Activated naive CD4-positive, alpha-beta T cell treated with anti-CD3 and anti-CD28 coated beads, Interleukin-2, amount 50 U/mL, for 16 hours (primary cell): ENCODE results near the gene PAAF1.

ENCODE experiments used
- DNase-seq: peaks from one replicate; pipeline ENCODE4 v3.0.0-alpha.2; 2020

PAAF1 gene

DNA sequence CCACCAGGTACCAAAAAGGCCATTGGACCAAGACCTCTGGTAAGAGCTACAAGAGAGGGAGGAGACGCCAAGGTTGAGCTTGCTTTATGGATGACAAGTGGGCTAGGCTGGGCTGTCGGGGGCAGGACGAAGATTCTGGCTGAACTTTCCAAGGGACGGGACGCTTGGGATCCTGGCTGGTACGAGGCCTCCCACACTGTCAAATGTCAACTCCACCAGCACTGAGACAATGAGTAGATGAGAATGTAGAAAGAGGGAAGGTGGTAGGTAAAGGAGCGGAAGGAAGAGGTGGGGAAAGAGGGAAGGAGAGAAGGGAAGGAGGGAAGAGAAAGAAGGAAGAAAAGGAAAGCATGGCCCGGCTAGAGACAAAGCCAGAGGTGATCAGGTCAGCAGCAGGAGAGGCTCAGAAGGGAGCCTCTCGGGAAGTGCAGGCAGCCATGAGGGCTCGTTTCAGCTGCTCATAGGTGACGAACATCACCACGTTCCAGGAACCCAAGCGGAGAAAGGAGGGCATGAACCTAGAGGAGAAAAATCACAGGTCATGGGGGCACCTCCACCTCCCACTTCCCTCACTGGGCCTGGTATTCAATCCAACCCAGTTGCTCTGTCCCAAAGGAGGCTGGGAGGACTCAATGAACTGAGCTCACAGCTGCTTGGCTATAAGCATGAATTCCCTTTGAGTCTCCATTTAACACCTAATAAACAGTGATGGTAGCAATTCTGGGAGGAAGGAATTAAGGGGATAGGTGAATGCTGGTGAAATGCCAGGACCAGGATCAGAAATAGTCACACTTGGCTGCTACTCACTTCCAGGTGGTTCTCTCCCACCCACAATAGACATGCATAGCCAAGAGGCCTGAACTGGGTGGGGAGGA, 98.0 kb downstream of the PAAF1 start:
- DNase-seq, result no peak

DNA sequence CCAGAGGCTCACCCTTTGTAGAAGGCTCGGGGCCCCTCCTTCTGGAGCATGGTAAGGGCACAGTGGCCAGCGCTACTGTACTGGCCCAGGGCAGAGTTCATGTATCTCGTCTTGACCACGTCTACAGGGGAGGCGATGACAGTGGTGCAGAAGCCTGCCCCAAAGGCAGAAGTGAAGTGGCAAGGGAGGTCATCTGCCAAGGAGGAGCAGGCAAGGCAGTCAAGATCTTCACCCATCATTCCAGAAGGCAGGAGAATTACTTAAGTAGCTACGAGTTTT, 98.6 kb downstream of the PAAF1 start:
- DNase-seq, result no peak

DNA sequence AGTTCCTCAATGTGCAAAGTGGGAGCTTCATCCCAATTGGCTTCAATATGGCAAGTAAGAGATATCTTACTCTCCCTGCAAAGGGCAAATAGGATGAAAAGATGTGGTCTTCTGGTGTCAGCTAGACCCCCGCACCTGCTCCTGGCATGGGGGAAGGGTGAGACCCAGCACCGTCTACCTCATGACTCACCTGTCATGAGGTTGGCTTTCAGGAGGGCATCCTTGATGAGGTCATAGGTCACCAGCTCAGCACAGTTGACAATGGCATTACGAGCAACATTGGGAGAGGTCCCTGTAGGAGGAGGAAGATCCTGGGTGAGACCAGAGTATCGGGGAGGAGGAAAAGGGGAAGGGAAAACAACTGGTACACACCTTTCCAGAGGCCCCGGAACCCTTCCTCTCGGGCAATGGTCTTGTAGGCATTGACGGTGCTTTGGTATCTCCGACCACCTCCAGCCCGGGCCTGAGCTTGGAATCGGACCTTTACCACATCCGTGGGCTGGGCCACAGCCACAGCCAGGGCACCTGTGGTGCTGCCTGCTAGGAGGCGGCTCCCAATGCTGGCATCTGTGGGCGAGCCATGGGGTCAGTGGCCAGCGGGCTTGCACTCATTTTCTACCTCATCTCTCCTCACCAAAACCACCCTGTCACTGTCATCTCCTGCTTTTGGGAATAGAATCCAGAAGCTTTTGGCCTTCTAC, 99.8 kb downstream of the PAAF1 start:
- no peak for DNase-seq

DNA sequence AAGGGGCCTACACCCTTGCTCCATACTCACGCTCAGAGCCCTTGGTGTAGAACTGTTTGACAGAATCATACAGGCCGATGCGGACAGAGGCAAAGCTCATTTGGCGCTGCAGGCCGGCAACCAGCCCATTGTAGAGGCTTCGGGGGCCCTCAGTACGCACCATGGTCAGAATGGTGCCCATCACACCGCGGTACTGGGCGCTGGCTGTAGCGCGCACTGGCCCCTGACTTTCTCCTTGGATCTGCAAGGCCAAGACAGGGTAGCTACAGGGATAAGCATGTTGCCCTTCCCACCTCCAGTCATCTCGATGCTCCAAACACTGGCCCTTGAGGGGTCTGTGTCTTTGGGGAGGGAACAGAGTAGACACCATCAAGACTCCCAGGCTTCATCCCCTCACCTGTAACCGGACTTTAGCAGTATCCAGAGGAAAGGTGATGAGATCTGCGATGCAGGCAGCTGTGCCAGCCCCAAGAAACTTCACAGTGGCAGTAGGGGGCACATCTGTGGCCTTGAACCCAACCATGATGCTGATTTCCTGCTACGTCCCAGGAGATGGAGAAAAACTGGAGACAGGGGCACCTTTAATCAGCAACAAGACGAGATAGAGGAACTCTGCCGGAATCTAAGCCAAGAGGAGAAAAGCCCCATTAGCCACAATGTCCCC, 101.2 kb downstream of the PAAF1 start:
- no peak for DNase-seq

DNA sequence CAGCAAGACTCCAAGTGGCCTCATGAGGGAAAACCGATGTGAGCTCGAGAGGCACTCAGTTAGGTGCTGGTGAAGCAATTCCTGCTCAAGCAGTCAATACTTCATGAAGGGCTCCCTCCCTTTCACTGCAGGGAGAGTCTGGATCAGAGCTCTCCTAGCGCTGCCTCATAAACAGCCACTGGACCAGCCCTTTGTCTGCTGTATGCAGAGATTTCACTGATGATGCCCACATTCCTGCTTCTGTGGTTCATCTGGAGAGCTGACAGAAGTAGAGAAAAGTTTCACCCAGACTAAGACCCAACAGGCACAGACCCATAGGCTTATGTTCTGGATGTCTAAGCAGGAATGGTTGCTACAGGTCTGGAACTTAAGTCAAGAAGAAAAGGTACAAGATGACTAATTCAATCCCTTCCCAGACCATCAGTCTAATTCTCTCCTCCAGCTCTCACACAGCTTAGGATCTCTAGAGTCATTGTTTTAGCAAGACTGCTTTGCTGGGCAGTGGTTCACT, 101.8 kb downstream of the PAAF1 start:
- DNase-seq, result no peak

DNA sequence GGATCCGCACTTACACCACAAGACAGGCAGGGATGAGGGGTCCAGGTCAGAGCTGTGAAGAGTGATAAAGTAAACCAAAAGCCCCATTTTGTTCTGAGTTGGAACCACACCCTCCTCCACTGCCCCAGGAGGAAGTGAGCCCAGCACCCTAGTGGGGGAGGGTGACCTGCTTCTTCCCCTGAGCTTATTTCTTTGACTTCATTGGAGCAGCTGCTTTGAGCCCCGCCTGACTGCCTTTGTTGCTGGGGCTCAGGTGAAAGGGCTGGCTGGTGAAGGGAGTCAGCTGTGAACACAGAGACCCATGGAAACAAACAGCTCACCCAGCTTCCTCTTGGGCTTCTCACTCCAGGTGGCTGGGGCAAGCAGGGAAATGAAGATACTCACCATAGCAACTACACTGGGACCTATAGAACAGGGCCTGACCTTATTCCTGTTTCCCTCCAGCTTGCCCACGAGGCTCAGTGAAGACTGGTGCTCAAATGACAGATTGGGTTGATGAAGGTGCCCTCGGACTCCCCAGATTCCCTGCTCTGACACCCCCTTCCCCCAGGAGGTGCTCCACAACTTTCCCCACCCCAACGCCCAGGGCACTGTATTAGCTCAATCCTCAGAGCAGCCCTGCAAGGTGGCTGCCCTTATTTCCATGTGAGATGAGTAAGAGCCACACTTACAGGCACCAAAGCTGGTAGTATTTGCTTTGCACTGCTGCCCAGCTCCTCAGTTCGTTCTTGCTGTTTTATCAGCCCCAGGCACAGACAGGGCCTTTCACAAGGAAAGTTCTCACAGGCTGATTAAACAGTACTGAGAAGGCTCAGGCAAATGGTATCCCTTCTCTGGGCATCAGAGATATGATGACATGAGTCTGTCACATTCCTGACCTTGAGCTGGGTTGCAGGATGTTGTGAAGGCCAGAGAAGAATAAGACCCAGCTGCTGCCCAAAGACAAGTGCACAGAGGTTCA, 103.5 kb downstream of the PAAF1 start:
- peak; percentile 64 for DNase-seq
